Endothelial cell of umbilical vein (primary cell): Measurements from ENCODE around the gene ACTL6A.

Experiments
- EZH2 ChIP-seq: IDR thresholded peaks from 2 replicates; pipeline ENCODE4 v1.6.1; 2012; ENCODE audit warnings: borderline replicate concordance, low read depth, mild to moderate bottlenecking, moderate library complexity, low read length, inconsistent platforms; ENCODE audit not compliant: severe bottlenecking
- FOS ChIP-seq: IDR thresholded peaks from 2 replicates; pipeline ENCODE4 v1.6.1; 2011; ENCODE audit warnings: mild to moderate bottlenecking, low read length, moderate library complexity, borderline replicate concordance; ENCODE audit not compliant: insufficient read depth
- GATA2 ChIP-seq: IDR thresholded peaks from 2 replicates; pipeline ENCODE4 v1.7.0; 2011; ENCODE audit warnings: low read depth, mild to moderate bottlenecking, moderate library complexity, mixed read lengths, low read length; ENCODE audit not compliant: insufficient read length, insufficient read depth
- JUN ChIP-seq: IDR thresholded peaks from 2 replicates; pipeline ENCODE4 v1.6.1; 2011; ENCODE audit warnings: borderline replicate concordance, low read depth; ENCODE audit not compliant: insufficient read length, insufficient read depth
- MAX ChIP-seq: IDR thresholded peaks from 2 replicates; pipeline ENCODE4 v1.6.1; 2011; ENCODE audit not compliant: insufficient read depth, insufficient read length
- MYC ChIP-seq: IDR thresholded peaks from one replicate; pipeline ENCODE4 v1.6.1; 2011; ENCODE audit warnings: mild to moderate bottlenecking, low read depth, low read length
- POLR2A ChIP-seq: IDR thresholded peaks from 2 replicates; pipeline ENCODE4 v1.6.1; 2012; ENCODE audit warnings: low read depth, mild to moderate bottlenecking, control low read depth, low read length
- POLR2AphosphoS5 ChIP-seq: IDR thresholded peaks from 2 replicates; pipeline ENCODE4 v1.6.1; 2012; ENCODE audit warnings: low read depth, mild to moderate bottlenecking, control low read depth, low read length, moderate library complexity; ENCODE audit not compliant: insufficient read depth
- TF ChIP-seq, protein P1 (sequence below), 2 donors: IDR thresholded peaks; 1 replicate in 1 of 2; 2 replicates in 1 of 2; pipeline ENCODE4 v1.5.1; 2011; ENCODE audit warnings: low read length in 2 of 2, mild to moderate bottlenecking in 2 of 2, moderate library complexity in 2 of 2, control low read depth in 1 of 2, inconsistent platforms in 1 of 2, low read depth in 1 of 2; ENCODE audit not compliant: insufficient read depth in 1 of 2; ENCODE audit errors: extremely low read depth in 1 of 2

DNA sequence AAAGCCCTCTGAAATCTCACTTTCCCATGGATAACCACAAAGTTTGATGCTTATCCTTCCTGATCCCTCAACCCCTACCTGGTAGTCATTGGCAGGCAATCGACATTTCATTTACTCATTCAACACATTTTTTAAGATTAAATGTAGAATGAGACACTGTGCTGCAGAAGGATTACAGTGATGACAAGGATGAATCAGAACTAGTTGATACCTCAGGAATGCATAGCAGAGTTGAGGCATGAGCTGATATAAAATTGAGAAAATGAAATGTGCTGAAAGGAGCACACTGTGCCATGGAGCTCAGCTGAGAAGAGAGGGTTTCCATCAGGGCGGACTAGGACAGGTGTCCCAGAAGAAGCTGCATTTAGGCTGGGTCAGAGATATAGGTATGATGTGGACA lies 48.9 kb upstream of the ACTL6A start:
- TF ChIP-seq, protein P1, sequence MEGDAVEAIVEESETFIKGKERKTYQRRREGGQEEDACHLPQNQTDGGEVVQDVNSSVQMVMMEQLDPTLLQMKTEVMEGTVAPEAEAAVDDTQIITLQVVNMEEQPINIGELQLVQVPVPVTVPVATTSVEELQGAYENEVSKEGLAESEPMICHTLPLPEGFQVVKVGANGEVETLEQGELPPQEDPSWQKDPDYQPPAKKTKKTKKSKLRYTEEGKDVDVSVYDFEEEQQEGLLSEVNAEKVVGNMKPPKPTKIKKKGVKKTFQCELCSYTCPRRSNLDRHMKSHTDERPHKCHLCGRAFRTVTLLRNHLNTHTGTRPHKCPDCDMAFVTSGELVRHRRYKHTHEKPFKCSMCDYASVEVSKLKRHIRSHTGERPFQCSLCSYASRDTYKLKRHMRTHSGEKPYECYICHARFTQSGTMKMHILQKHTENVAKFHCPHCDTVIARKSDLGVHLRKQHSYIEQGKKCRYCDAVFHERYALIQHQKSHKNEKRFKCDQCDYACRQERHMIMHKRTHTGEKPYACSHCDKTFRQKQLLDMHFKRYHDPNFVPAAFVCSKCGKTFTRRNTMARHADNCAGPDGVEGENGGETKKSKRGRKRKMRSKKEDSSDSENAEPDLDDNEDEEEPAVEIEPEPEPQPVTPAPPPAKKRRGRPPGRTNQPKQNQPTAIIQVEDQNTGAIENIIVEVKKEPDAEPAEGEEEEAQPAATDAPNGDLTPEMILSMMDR (IDR thresholded peaks at IDR 0.05; ENCODE audit: extremely low read depth in 1 of 2, insufficient read depth in 1 of 2, low read depth in 1 of 2, low read length in 2 of 2), result no peak
- TF ChIP-seq POLR2A, result no peak
- TF ChIP-seq EZH2, result no peak
- no peak for TF ChIP-seq MYC
- TF ChIP-seq POLR2AphosphoS5, result no peak
- TF ChIP-seq MAX, result no peak
- TF ChIP-seq JUN, result no peak
- no peak for TF ChIP-seq FOS
- TF ChIP-seq GATA2, result no peak
